Suppressor macrophage treated with lipopolysaccharide for 4 hours (primary cell): Measurements from ENCODE around the gene DHPS.
"Not testable (repeated sequence)": the region's sequence is repeated elsewhere in the genome, so short reads cannot be mapped to it uniquely, and the experiment has no call there.

Experiments
- DNase-seq: peaks from one replicate; pipeline ENCODE4 v3.0.0-alpha.2; 2020

DHPS gene

DNA sequence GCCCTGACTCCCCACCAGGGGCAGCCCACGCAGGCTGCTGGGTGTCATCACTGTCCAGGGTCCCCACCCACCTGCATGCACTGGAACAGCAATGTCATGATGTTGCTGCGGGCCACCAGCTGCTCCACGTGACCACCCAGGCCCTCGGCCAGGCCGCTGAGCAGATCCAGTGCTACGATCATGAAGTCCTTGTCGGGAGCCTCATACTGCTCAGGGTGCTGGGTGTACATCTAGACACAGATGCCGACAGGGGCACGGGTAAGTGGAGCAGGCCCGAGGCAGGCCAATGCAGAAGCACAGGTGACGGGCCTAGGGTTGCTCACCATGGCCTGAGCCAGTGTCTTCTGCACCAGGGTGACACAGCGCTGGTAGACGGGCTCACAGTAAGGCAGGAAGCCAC, 23.5 kb upstream of the DHPS start:
- DNase-seq = no peak

DNA sequence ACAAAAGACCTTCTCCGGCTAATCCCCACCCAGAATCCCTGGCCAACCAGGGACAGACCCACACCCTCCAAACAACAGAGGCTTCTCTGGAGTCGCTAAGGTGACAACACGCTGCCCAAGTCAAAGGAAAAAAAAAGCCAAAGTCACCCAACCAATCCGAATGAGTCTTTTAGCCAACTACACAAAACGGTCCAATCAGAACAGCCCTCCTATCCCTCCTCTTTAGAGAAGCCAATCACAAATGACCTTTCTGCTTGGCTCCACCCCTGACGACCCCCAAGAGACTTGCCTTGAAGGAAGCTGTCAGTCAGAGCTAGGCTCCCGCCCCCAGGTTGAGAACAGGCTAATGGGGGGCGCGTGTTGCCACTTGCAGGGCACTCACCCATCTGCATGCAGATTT, 21.4 kb upstream of the DHPS start:
- DNase-seq = peak; percentile 9

DNA sequence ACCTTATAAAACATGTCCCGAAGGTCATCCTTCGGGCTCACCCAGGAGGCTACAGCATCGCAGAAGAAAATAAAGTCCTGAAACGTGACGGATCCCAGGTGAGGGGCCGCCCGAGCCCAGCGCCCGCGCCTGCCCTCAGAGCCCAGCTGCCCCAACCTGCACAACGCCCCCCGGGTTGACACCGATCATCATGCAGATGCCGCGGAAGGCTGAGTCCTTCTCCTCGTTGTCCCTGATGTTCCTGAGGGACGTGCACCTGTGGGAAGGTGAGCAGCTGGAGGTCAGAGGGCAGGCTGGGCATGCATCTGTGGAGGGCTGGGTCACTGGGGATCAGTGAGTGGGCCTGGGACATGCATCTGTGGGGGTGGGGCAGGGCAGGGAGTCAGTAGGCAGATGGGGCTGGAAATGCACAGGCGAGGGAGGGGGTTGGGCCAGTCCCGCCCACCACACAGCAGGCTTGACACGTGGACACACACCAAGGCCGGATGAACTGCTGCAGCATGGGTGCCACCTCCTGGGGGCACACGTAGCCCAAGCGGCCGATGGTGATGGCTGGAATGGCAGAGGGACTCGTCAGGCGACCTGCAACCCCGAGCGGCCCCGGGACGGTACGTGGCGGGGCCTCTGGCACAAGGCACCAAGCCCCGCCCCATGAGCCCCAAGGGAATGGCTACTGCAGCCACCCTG, 20.1 kb upstream of the DHPS start:
- no peak for DNase-seq

DNA sequence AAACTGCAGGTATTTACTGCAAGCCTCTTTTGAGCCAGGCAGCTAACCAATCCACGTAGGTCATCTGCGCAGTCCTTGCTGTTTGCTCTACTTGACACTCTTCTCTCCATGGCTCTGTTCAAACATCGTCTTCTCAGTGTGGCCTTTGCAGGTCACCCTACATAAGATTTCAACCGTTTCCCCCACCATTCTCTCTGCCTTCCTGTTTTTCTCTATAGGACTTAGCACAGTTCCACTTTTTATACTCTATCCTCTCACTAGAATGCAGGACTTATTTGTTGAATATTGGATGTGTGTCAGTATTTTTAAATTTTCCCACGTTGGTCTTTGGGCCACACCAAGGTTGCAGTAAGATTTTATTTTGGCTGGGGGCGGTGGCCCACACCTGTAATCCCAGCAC, 16.5 kb upstream of the DHPS start:
- DNase-seq = no peak

DNA sequence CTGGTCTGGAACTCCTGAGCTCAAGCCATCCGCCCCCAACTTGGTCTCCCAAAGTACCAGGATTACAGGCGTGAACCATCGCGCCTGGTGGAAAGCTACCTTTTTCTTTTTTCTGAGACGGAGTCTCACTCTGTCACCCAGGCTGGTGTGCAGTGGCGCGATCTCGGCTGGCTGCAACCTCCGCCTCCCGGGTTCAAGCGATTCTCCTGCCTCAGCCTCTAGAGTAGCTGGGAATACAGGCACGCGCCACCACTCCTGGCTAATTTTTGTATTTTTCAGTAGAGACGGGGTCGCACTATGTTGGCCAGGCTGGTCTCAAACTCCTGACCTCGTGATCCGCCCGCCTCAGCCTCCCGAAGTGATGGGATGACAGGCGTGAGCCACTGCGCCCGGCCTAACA, 15.7 kb upstream of the DHPS start:
- not testable (repeated sequence) for DNase-seq

DNA sequence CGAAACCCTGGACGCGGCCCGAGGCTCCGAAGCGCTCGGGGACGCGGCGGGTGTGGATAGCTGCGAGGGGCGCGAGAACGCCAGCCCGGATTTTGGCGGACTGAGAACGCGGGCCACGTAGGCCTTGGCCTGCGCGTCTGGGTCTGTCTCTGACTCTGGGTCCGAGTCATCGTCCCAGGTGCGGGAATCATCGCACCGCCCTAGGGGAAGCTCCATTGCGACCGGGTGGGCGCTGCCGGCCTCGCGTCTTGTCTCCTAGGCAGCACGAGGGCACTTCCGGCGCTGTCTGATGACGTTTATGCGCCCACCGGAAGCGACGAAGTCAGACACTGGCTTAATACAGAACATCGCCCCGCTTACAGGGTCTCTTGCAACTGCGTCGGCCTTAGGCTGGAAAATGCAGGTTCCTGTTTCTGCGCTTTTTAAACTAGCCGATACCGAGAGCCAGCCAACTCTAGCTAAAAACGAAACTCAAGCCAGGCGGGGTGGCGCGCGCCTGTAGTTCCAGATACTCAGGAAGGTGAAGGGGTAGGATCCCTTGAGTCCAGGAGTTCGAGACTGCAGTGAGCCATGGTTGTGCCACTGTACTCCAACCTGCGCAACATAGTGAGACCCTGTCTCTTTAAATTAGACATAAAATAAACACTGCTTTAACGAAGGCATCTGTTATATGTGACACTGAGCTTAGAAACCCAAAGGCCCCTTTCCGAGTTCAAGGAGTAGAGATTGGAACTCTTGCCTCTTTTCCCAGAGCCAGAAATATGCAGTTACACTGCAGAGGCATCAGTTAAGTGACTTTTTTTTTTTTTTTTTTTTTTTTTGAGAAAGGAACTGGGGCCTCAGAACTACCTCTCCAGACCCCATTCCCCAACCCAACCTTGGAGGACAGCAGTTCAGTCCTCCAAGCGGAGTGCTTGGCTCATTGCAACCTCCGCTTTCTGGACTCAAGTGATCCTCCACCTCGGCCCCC, 15.0 kb upstream of the DHPS start, which contains the start of gene FBXW9:
FBXW9 (minus strand) TSS at position 266 of the 970 bp plus-strand sequence; CDS start at position 216, 50 bp downstream.
- DNase-seq = peak; percentile 98

DNA sequence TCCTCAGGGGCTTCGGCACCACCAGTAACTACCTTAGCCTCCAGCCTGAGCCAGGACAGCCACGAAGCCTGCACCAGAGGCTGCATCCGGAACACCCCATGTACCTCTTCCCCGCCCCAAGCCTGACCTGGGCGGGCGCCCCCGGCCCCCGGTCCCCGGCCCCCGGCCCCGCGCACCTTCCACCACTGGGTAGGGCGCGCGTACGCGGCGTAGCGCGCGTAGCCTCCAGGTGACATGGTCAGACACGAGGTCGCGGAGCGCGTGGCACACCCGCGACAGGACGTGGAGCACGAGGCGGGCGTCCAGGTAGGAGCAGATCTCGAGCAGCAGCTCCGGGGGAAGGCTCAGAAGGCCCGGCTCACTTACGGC, 14.3 kb upstream of the DHPS start:
- no peak for DNase-seq

DNA sequence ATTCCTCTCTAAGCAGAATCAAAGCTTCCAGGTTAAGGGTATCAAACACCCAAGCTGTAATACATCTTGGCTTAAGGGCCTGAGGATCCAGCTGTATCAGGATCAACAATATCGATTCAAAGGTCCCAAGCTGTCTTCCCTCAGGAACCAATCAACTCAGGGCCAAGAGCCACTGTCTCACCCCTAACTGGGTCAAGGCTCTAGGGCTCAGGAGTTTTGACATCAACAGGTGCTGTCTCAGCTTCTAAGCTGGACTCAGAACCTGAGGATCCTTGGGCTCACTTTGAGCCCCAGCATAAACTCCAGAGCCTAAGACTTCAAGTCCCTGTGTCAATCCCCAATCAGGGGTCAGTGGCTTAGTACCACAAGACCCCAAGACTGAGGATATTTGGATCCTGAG, 13.8 kb upstream of the DHPS start:
- DNase-seq = no peak

DNA sequence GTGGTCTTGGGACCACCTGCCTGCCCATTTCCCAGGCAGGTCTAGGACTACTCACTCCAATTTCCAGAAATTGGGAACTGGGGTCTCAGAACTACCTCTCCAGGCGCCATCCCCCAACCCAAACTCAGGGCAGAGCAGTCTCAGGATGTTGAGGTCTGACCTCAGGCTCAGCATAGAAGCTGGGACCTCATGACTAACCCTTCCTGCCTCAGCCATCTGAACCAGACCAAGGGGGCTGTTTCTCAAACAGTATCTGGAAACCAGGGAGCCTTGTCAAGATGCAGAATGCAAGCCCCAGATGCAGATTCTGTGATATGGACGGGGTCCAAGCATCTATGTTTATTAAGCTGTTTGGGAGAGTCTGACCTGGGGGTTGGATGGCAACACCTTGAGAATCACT, 13.4 kb upstream of the DHPS start:
- no peak for DNase-seq

DNA sequence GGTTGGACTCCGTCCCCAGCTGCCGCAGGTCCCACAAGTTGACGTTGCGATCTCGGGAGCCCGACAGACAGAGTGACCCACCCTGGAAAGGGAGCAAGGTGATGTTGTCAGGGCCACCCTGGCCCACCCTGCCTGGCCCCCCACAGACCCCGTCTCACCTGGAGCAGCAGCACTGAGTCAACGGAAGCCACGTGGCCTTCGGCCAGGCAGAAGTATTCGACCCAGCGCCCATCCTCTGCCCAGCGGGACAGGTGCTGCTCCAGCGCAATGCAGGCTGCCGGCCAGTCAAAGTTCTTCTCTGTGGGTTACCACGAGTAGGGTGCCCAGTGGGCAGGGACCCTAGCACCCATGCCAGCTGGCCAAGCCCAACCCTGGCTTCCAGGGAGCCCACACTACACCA, 13.0 kb upstream of the DHPS start:
- DNase-seq = no peak

DNA sequence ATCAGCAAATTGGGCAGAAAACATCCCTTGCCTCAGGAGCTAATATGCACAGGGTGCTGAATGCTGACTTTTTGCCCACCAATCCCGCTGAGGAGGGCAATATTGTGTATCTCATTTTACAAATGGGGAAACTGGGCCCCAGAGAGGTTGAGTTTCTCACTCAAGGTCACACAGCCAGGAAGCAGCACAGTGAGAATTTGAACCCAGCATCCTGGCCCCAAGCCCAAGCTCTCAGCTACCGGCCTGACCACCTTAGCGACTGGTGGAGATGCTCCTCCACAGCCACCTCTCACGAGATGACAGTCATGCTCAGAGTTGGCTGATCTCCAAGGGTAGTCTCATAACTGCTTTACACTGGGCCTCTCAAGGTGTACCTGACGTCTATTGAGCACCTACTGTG, 11.3 kb upstream of the DHPS start:
- no peak for DNase-seq

DNA sequence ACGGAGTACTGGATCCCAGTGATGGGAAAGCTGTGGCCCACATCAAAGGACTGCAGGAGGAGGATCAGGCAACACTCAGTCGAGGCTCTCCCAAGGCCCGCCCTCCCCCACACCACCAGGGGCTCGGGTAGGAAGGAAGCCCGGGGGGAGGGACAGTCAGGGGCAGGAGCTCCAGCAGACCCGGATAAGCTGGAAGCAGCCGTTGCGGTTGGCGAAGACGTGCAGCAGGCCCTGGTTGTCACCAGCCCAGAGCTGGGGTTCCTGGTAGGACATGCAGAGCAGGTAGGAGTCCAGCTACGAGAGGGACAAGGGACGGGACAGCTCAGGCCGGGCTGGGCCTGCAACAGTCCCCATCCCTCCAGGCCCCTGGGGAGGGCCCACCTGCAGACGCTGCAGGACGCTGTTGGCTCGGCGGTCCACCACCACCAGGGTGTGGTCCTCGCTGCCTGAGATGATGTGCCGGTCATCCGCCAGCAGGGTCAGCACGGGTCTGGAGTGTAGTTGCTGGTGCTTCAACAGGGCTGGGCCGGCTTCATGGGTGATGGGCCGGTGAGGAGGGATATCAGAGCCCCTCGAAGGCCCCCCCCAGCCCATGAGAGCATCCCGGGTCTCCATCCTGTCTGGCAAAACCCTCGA, 8.0 kb upstream of the DHPS start:
- no peak for DNase-seq

DNA sequence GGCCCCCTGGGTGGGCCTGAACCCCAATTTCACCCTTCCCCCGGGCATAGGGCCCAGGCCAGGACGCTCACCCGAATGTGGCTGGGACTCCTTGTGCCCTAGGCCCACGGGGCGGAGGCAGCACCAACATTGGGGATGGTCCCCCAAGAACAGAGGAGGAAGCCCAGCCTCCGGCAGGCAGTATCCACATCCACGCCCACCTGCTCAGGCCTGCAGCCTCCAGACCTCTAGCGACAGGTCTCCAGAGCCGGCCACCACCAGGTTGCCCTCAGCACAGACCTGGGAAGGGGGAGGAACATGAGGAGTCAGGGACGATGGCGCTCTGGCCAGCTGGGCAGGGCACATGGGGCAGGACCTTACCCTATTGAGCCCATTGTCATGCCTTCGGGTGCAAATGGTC, 7.3 kb upstream of the DHPS start:
- no peak for DNase-seq

DNA sequence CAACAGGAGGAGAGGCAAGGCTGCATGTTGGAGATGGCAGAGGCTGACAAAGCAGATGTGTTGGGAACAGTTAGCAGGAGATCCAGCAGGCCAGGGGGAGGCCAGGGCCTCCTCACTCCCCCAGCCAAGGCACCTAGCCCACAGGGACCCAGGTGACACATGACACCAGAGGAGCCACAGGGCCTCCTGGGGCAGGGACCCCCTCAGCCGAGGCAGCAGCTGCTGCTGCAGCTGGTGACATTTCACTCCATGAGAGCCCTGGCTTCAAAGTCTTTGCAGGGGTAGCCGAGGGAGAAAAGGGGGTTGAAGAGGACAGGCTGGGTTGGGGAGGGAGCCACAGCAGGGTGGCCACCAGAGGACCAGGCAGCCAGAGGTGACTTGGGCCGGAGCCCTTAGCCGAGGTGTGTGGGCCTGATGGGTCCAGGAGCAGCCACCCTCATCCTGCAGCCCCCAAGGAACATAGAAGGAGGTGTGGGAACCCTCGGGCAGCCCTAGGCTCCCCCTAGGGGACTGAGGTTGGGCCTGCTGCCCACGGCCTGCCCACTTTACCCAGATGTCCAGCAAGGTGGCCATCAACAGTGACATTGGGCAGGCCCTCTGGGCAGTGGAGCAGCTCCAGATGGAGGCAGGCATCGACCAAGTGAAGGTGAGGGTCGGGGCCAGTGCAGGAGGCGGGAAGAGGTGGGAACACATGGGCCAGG, 6.0 kb upstream of the DHPS start, which contains the start of gene GNG14:
GNG14 (plus strand) TSS at position 503 of the 701 bp plus-strand sequence; CDS start at position 554, 51 bp downstream.
- no peak for DNase-seq

DNA sequence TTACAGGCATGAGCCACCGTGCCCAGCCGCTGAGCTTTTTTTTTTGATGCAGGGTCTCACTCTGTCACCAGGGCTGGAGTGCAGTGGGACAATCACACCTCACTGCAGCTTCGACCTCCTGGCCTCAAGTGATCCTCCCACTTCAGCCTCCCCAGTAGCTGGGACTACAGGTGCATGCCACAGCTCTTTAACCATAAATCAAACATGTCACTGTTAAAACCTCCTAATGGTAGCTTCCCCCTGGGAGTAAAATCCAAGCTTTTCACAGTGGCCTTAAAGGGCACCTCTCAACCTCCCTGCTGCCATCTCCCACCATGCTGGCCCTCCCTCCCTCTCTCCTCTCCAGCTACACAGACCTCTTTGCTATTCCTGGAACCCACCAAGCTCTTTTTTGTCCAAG, 4.2 kb upstream of the DHPS start:
- no peak for DNase-seq

DNA sequence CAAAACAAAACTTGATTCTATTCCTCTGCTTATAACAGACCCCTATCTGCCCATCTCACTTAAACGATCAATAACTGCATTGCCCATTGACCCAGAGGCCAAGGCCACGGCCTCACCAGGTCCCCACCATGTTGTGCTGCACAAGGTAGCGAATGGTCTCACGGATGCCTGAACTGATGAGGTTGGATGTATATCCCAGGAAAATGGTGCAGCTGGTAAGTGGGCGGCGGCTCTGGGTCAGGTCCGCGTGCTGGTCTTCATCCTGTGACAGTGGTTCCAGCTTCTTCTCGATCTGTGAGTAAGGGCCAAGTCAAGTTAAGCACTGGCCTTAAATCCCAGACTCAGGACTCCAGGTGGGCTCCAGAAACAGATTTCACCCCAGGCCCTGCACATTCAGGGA, 1.6 kb downstream of the DHPS start:
- DNase-seq = no peak

DNA sequence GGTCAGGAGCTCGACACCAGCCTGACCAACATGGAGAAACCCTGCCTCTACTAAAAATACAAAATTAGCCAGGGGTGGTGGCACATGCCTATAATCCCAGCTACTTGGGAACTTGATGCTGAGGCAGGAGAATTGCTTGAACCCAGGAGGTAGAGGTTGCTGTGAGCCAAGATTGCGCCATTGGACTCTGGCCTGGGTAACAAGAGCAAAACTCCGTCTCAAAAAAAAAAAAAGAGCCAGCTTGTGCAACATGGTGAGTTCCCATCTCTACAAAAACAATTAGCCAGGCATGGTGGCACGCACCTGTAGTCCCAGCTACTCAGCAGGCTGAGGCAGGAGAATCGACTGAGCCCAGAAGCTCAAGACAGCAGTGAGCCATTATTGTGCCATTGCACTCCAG, 3.6 kb downstream of the DHPS start:
- not testable (repeated sequence) for DNase-seq

DNA sequence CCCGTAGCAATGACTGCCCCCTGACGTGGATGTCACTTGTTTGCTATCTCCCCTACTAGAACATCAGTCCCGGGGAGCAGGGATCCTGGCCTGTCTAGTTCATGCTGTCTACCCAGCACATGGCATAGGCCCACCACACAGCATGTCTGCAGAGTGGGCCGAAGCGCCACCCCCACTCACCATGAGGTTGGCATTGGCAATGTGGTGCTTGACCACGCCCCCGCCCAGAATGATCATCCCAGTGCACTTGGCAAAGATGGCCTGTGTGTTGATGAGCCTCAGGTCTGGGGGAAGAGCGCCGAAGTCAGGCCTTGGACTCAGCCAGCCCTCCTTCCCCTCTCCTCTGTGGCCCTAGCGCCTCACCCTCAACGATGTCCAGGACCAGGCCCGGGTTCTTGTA, 4.8 kb downstream of the DHPS start:
- no peak for DNase-seq

DNA sequence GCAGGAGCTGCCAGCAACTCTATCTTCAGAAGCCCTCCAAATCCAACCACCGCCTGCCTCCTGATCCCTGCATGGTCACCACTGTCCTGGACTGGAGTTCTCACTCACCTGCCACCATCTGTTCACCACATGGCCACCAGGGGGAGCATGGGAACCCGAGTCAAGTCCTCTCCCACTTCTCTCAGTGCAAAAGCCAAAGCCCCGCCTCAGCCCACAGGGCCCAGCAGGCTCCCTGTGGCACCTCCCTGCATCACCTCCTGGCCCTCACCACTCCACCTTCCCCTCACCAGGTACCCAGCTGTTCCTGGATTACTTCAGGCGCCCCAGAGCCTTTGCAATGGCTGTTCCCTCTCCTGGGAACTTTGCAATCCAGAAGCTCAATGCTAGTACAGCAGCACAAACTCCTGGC, 5.3 kb downstream of the DHPS start:
- DNase-seq = peak; percentile 85

DNA sequence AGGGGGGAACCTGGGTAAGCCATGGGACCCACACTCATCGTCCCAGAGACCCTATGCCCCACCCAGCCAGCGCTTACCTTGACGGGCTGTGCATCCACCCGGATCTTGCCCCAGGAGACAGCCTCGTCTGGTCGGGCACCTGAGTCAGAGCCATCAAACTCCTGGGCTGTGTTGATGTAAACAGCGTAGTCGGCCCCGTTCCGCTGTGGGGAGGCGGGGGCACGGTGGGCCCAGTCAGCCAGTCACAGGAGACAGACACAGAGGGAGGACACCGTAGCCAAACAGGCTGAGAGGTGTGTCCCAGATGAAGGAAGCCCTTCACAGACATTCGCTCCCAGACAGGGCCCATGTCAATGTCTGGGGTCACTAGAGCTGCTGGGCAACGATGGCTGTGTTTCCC, 5.7 kb downstream of the DHPS start:
- no peak for DNase-seq

DNA sequence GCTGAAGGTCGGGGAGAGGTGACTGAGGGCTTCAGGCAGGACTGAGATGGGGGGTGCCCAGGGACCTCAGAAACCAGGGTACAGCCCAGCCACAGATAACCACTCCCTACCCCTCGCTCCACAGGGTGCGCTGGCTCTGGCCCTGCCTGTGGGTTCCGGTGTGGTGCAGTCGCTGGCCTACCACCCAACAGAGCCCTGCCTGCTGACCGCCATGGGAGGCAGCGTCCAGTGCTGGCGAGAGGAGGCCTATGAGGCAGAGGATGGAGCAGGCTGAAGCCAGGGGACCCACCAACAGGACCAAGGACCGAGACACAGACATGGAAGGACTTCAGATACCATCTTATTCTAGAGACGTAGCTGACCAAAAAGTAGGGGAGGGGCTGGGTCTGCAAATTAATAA, 6.3 kb downstream of the DHPS start:
- no peak for DNase-seq

DNA sequence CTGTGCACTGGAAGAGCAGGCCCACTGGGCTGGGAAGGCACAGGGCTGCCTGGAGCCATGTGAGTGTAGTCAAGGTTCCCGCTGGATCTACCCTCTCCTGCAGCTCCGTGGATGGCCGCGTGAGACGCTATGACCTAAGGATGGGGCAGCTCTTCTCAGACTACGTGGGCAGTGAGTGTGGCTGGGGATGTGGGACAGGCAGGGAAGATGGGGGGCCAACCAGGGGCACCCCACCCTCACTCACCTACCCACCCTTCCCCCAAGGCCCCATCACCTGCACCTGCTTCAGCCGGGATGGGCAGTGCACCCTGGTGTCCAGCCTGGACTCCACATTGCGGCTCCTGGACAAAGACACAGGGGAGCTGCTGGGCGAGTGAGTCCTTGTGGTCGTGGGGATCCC, 8.9 kb downstream of the DHPS start:
- no peak for DNase-seq
